ENCODE data around the gene JUN.

DNA sequence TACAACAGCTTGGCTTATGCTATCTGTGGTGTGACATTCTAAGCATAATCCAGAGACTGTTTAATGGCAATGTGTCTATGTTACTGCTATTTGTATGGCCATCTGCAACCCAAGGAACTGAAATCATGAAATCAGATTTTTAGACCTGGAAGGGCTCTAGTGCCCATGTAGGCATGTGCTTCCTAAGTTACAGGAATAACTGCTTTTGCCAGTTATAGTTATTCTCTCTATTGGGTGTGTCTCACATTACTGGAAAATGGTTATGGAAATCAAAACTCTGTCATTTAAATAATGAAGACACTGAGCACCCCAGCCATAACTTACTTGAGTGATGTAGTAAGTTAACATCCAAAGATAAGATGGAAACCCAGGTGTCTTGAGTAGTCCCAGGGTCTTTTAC lies 12.6 kb upstream of the JUN start:
- TF ChIP-seq, protein P1, sequence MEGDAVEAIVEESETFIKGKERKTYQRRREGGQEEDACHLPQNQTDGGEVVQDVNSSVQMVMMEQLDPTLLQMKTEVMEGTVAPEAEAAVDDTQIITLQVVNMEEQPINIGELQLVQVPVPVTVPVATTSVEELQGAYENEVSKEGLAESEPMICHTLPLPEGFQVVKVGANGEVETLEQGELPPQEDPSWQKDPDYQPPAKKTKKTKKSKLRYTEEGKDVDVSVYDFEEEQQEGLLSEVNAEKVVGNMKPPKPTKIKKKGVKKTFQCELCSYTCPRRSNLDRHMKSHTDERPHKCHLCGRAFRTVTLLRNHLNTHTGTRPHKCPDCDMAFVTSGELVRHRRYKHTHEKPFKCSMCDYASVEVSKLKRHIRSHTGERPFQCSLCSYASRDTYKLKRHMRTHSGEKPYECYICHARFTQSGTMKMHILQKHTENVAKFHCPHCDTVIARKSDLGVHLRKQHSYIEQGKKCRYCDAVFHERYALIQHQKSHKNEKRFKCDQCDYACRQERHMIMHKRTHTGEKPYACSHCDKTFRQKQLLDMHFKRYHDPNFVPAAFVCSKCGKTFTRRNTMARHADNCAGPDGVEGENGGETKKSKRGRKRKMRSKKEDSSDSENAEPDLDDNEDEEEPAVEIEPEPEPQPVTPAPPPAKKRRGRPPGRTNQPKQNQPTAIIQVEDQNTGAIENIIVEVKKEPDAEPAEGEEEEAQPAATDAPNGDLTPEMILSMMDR (IDR thresholded peaks at IDR 0.05) = no peak
- no peak for TF ChIP-seq POLR2A (IDR thresholded peaks at IDR 0.05)

All from adrenal gland (tissue), 5 donors.